Measurements from ENCODE around the gene C1QTNF9B.

C1QTNF9B gene

GRCh38 chr13:23905766-23906165, 8.5 kb upstream of the C1QTNF9B start:
- Histone ChIP-seq H3K4me3 (ENCODE audit: severe bottlenecking) (no peak overlapping the region), H3K27me3 (ENCODE audit: insufficient read depth, poor library complexity, severe bottlenecking) (no peaks in the 10 kb centered on the region), H3K27ac (ENCODE audit: poor library complexity, severe bottlenecking) (no peak overlapping the region), H3K4me1 (ENCODE audit: insufficient read depth, poor library complexity, severe bottlenecking) (no peaks in the 10 kb centered on the region), H3K9me3 (ENCODE audit: severe bottlenecking) (no peaks in the 10 kb centered on the region), H3K36me3 (ENCODE audit: low read depth) (no peaks in the 10 kb centered on the region)
- DNase-seq (ENCODE audit: low spot score) (no peak), ATAC-seq (ENCODE audit: low read depth) (no peak)
- TF ChIP-seq CTCF (IDR thresholded peaks at IDR 0.05; ENCODE audit: poor library complexity, severe bottlenecking), result no peak

GRCh38 chr13:23903906-23904280, 6.6 kb upstream of the C1QTNF9B start:
- TF ChIP-seq CTCF (IDR thresholded peaks at IDR 0.05; ENCODE audit: poor library complexity, severe bottlenecking), result no peak
- ATAC-seq (ENCODE audit: low read depth), result no peak
- no peak for DNase-seq (ENCODE audit: low spot score)
- Histone ChIP-seq H3K27ac (ENCODE audit: poor library complexity, severe bottlenecking) (no peak overlapping the region), H3K4me1 (ENCODE audit: insufficient read depth, poor library complexity, severe bottlenecking) (no peaks in the 10 kb centered on the region), H3K9me3 (ENCODE audit: severe bottlenecking) (no peaks in the 10 kb centered on the region), H3K4me3 (ENCODE audit: severe bottlenecking) (no peak overlapping the region), H3K27me3 (ENCODE audit: insufficient read depth, poor library complexity, severe bottlenecking) (no peaks in the 10 kb centered on the region), H3K36me3 (ENCODE audit: low read depth) (no peaks in the 10 kb centered on the region)

GRCh38 chr13:23902975-23903905, 5.9 kb upstream of the C1QTNF9B start:
- Histone ChIP-seq H3K4me1 (ENCODE audit: insufficient read depth, poor library complexity, severe bottlenecking) (no peaks in the 10 kb centered on the region), H3K4me3 (ENCODE audit: severe bottlenecking) (no peak overlapping the region), H3K36me3 (ENCODE audit: low read depth) (no peaks in the 10 kb centered on the region), H3K27me3 (ENCODE audit: insufficient read depth, poor library complexity, severe bottlenecking) (no peaks in the 10 kb centered on the region), H3K9me3 (ENCODE audit: severe bottlenecking) (no peaks in the 10 kb centered on the region), H3K27ac (ENCODE audit: poor library complexity, severe bottlenecking) (no peak overlapping the region)
- TF ChIP-seq CTCF (IDR thresholded peaks at IDR 0.05; ENCODE audit: poor library complexity, severe bottlenecking), result no peak
- DNase-seq (ENCODE audit: low spot score) (no peak), ATAC-seq (ENCODE audit: low read depth) (no peak)

GRCh38 chr13:23901365-23901764, 4.1 kb upstream of the C1QTNF9B start:
- Histone ChIP-seq H3K4me1 (ENCODE audit: insufficient read depth, poor library complexity, severe bottlenecking) (no peaks in the 10 kb centered on the region), H3K9me3 (ENCODE audit: severe bottlenecking) (no peaks in the 10 kb centered on the region), H3K27me3 (ENCODE audit: insufficient read depth, poor library complexity, severe bottlenecking) (no peaks in the 10 kb centered on the region), H3K27ac (ENCODE audit: poor library complexity, severe bottlenecking) (no peak overlapping the region), H3K4me3 (ENCODE audit: severe bottlenecking) (no peak overlapping the region), H3K36me3 (ENCODE audit: low read depth) (no peaks in the 10 kb centered on the region)
- TF ChIP-seq CTCF (IDR thresholded peaks at IDR 0.05; ENCODE audit: poor library complexity, severe bottlenecking), result no peak
- DNase-seq (ENCODE audit: low spot score) (no peak), ATAC-seq (ENCODE audit: low read depth) (peak; percentile 82)

- TF ChIP-seq CTCF (IDR thresholded peaks at IDR 0.05; ENCODE audit: poor library complexity, severe bottlenecking), result peak; percentile 58
- peak; percentile 47; the same call in 2 of the 3 replicates for ATAC-seq (ENCODE audit: low read depth)
- H3K36me3 ChIP-seq (ENCODE audit: low read depth), result no peaks in the 10 kb centered on the region
- no peaks in the 10 kb centered on the region for H3K4me1 ChIP-seq (ENCODE audit: insufficient read depth, poor library complexity, severe bottlenecking)
- H3K9me3 ChIP-seq (ENCODE audit: severe bottlenecking), result no peaks in the 10 kb centered on the region
- no peak overlapping the region for H3K27ac ChIP-seq (ENCODE audit: poor library complexity, severe bottlenecking)
- H3K4me3 ChIP-seq (ENCODE audit: severe bottlenecking), result no peak overlapping the region
- H3K27me3 ChIP-seq (ENCODE audit: insufficient read depth, poor library complexity, severe bottlenecking), result no peaks in the 10 kb centered on the region
- no peak for DNase-seq (ENCODE audit: low spot score)
Measured at GRCh38 chr13:23899555-23899954, 2.3 kb upstream of the C1QTNF9B start.
